Duodenal mucosa (tissue), 2 donors: Measurements from ENCODE around the gene COG8.
A peak's percentile ranks its signal among the peaks of the same experiment; 100 is the strongest.
"Not testable (repeated sequence)": the region's sequence is repeated elsewhere in the genome, so short reads cannot be mapped to it uniquely, and the experiment has no call there.

ENCODE experiments used
- H3K27ac ChIP-seq: one replicate; pipeline ENCODE4 v1.7.0; 2013; ENCODE audit warnings: low read depth, low read length
- H3K27me3 ChIP-seq, 2 donors: one replicate each; pipeline ENCODE4 v1.7.0; 2013; ENCODE audit warnings: low read length in 2 of 2, control low read depth in 1 of 2; ENCODE audit not compliant: insufficient read depth in 2 of 2, control insufficient read depth in 1 of 2
- H3K36me3 ChIP-seq, 2 donors: one replicate each; pipeline ENCODE4 v1.7.0; 2013; ENCODE audit warnings: low read length in 2 of 2, control low read depth in 1 of 2; ENCODE audit not compliant: insufficient read depth in 2 of 2, control insufficient read depth in 1 of 2
- H3K4me1 ChIP-seq, 2 donors: one replicate each; pipeline ENCODE4 v1.7.0; 2013; ENCODE audit warnings: low read length in 2 of 2, control low read depth in 1 of 2; ENCODE audit not compliant: insufficient read depth in 2 of 2, control insufficient read depth in 1 of 2
- H3K4me3 ChIP-seq, 2 donors: one replicate each; pipeline ENCODE4 v1.7.0; 2013; ENCODE audit warnings: low read length in 2 of 2, low read depth in 1 of 2
- H3K9ac ChIP-seq, 2 donors: one replicate each; pipeline ENCODE4 v1.7.0; 2013; ENCODE audit warnings: low read length in 2 of 2, low read depth in 1 of 2
- H3K9me3 ChIP-seq, 2 donors: one replicate each; pipeline ENCODE4 v1.7.0; 2013; ENCODE audit warnings: low read length in 2 of 2, control low read depth in 1 of 2; ENCODE audit not compliant: control insufficient read depth in 1 of 2

COG8 gene

GRCh38 chr16:69371564-69371963 is 32.2 kb upstream of the COG8 start:
- Histone ChIP-seq H3K27ac (no peak overlapping the region), H3K9me3 (no peaks in the 10 kb centered on the region), H3K27me3 (no peaks in the 10 kb centered on the region), H3K4me1 (peaks cover 10 to 14% of the 10 kb centered on the region in 2 donors), H3K9ac (no peak overlapping the region), H3K36me3 (peaks cover 25 to 49% of the 10 kb centered on the region in 2 donors), H3K4me3 (no peak overlapping the region)

DNA sequence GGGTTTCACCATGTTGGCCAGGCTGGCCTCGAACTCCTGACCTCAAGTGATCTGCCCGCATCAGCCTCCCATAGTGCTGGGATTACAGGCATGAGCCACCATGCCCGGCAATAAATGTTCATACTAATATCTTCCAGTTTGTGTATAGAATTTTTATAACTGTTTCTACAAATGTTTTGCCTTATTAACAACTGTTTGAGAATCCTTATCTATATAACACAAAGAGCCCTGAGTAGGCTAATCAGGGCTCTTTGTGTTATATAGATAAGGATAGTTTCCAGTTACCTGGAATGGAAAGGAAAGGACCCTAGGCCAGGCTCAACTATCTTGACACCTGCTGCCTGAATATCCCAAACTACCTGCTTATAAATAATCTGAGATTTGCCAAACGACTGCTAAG is 29.5 kb upstream of the COG8 start:
- H3K9ac ChIP-seq, result no peak overlapping the region
- no peak overlapping the region for H3K4me3 ChIP-seq
- no peak overlapping the region for H3K27ac ChIP-seq
- peaks cover 10 to 11% of the 10 kb centered on the region in 2 donors for H3K4me1 ChIP-seq
- H3K27me3 ChIP-seq, result no peaks in the 10 kb centered on the region
- peaks cover 41 to 72% of the 10 kb centered on the region in 2 donors for H3K36me3 ChIP-seq
- no peaks in the 10 kb centered on the region for H3K9me3 ChIP-seq

GRCh38 chr16:69367980-69368379 is 28.6 kb upstream of the COG8 start:
- Histone ChIP-seq H3K27me3 (no peaks in the 10 kb centered on the region), H3K36me3 (peaks cover 43 to 81% of the 10 kb centered on the region in 2 donors), H3K27ac (no peak overlapping the region), H3K4me3 (no peak overlapping the region), H3K9me3 (no peaks in the 10 kb centered on the region), H3K4me1 (peaks cover 4 to 5% of the 10 kb centered on the region in 2 donors), H3K9ac (no peak overlapping the region)

- H3K4me1 ChIP-seq, result no peaks in the 10 kb centered on the region
- peaks cover 43 to 83% of the 10 kb centered on the region in 2 donors for H3K36me3 ChIP-seq
- no peaks in the 10 kb centered on the region for H3K9me3 ChIP-seq
- H3K9ac ChIP-seq, result no peak overlapping the region
- no peak overlapping the region for H3K27ac ChIP-seq
- no peaks in the 10 kb centered on the region for H3K27me3 ChIP-seq
- no peak overlapping the region for H3K4me3 ChIP-seq
These were observed 27.1 kb upstream of the COG8 start for GRCh38 chr16:69366431-69366830.

DNA sequence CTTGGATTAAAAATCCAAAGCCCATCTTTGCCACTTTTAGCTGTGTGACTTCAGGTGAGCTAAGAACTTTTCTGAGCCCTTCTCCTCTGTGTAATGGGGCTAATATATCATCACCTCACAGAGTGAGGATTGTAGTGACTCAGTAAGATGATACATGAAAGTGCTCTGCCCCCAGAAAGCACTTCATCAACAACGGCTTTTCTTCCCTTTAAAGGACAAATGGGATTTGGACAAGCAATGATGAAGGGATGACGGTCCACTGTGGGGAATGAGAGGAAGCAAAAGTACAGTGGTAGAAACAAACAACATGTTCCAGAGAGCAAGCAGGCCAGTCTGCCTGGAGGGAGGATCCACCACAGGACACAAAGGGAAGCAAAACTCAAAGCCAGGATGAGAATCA is 26.5 kb upstream of the COG8 start:
- Histone ChIP-seq H3K27me3 (no peaks in the 10 kb centered on the region), H3K9ac (no peak overlapping the region), H3K4me3 (no peak overlapping the region), H3K27ac (no peak overlapping the region), H3K4me1 (no peaks in the 10 kb centered on the region), H3K36me3 (peaks cover 43 to 88% of the 10 kb centered on the region in 2 donors), H3K9me3 (no peaks in the 10 kb centered on the region)

DNA sequence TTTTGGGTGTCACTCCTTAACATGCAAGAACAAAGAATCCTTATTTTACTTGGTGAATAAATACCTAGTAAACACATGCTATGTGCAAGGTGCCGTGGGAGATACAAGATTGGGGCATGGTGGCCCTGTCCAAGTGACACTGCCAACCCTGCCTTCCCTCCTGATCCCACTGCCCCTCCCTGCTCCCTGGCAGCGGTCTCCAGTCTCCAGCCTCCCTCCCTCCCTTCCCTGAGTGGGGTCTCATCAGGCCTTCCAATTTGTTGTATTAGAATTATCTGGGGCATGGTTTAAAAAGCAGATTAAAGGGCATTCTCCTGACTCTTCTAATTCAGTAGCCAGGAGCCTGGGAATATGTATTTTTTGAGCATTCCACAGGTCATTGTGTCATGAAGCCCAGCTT is 24.7 kb upstream of the COG8 start:
- Histone ChIP-seq H3K4me3 (no peak overlapping the region), H3K36me3 (peaks cover 36 to 80% of the 10 kb centered on the region in 2 donors)

GRCh38 chr16:69363281-69363717 is 23.9 kb upstream of the COG8 start:
- no peaks in the 10 kb centered on the region for H3K27me3 ChIP-seq
- no peaks in the 10 kb centered on the region for H3K9me3 ChIP-seq
- no peak overlapping the region for H3K9ac ChIP-seq
- peaks cover 34 to 73% of the 10 kb centered on the region in 2 donors for H3K36me3 ChIP-seq
- no peaks in the 10 kb centered on the region for H3K4me1 ChIP-seq
- no peak overlapping the region for H3K27ac ChIP-seq
- H3K4me3 ChIP-seq, result no peak overlapping the region

More for the DNA sequence above, 24.7 kb upstream of the COG8 start:
- H3K9me3 ChIP-seq, result no peaks in the 10 kb centered on the region
- no peaks in the 10 kb centered on the region for H3K4me1 ChIP-seq
- H3K9ac ChIP-seq, result no peak overlapping the region
- H3K27me3 ChIP-seq, result no peaks in the 10 kb centered on the region
- no peak overlapping the region for H3K27ac ChIP-seq

- not testable (repeated sequence) for H3K4me3 ChIP-seq, H3K4me1 ChIP-seq, H3K9ac ChIP-seq, H3K9me3 ChIP-seq, H3K27ac ChIP-seq, H3K27me3 ChIP-seq
- H3K36me3 ChIP-seq, result peaks cover 11 to 63% of the 10 kb centered on the region in 2 donors
These were observed 20.7 kb upstream of the COG8 start for GRCh38 chr16:69360070-69360469.

GRCh38 chr16:69351309-69352027 is 12.1 kb upstream of the COG8 start, which contains the start of gene TMED6:
TSS of gene TMED6 (minus strand) at chr16:69351786. CDS start at chr16:69351753, 33 bp downstream.
- peak within 1 kb of the TSS; percentile 53 to 58 for H3K4me3 ChIP-seq
- peaks cover 0 to 31% of the 10 kb centered on the region in 2 donors for H3K36me3 ChIP-seq
- peaks cover 4% of the 10 kb centered on the region in 2 donors for H3K4me1 ChIP-seq
- no peaks in the 10 kb centered on the region for H3K9me3 ChIP-seq
- no peak within 1 kb of the TSS for H3K27ac ChIP-seq
- H3K9ac ChIP-seq, result peak within 1 kb of the TSS; percentile 30 to 58
- no peaks in the 10 kb centered on the region for H3K27me3 ChIP-seq

DNA sequence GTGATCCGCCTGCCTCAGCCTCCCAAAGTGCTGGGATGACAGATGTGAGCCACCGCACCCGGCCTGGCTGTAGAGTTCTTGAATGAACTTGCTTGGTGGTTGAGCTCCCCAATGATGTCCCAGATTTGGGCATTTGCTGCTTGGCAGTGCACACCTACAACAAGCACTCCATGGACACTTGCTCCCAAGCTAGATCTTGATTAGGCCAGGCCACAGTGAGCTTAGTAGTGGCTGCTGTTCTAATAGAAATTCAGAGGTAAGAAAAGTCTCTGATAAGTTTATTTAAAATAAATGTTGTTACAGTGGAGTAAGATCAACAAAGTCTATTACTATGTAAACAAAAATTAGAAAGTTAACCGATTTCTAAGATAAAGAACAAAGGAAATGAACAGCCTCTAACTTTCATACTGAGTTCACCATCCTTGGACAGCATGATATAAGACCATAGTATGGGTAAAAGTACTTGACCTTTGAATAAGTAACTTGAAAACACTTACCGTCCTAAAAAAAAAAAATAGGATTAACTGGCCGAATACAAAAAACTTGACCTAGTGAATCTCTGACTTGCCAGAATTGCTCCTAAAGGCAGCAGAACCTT is 11.3 kb upstream of the COG8 start:
- no peak overlapping the region for H3K27ac ChIP-seq
- H3K9me3 ChIP-seq, result no peaks in the 10 kb centered on the region
- peaks cover 0 to 24% of the 10 kb centered on the region in 2 donors for H3K36me3 ChIP-seq
- peak overlapping the region in 1 of 2 donors; percentile 58 for H3K9ac ChIP-seq
- H3K27me3 ChIP-seq, result no peaks in the 10 kb centered on the region
- peak overlapping the region; percentile 53 to 58 for H3K4me3 ChIP-seq
- H3K4me1 ChIP-seq, result peaks cover 4% of the 10 kb centered on the region in 2 donors
